HG03521 (cell line): Measurements from ENCODE around the gene SLC35E3.
"Not testable (repeated sequence)": the region's sequence is repeated elsewhere in the genome, so short reads cannot be mapped to it uniquely, and the experiment has no call there.

ENCODE experiments used
- ATAC-seq: cut with Tn5 transposase; IDR thresholded peaks from one replicate; pipeline ENCODE4 v1.9.1; 2021; ENCODE audit warnings: mild to moderate bottlenecking, moderate library complexity; ENCODE audit not compliant: unreplicated experiment

SLC35E3 gene

GRCh38 chr12:68793975-68794652 lies 48.1 kb downstream of the SLC35E3 start:
- no peak for ATAC-seq

- ATAC-seq = no peak
These were observed 48.8 kb downstream of the SLC35E3 start for GRCh38 chr12:68794653-68795251.

GRCh38 chr12:68796399-68796798 lies 50.4 kb downstream of the SLC35E3 start:
- ATAC-seq = no peak

GRCh38 chr12:68798882-68799234 lies 52.9 kb downstream of the SLC35E3 start:
- no peak for ATAC-seq

GRCh38 chr12:68800294-68800693 lies 54.3 kb downstream of the SLC35E3 start:
- ATAC-seq = no peak

GRCh38 chr12:68801124-68801523 lies 55.1 kb downstream of the SLC35E3 start:
- not testable (repeated sequence) for ATAC-seq

- ATAC-seq = not testable (repeated sequence)
These were observed 56.4 kb downstream of the SLC35E3 start for GRCh38 chr12:68802372-68802745.

GRCh38 chr12:68802911-68803651 lies 57.1 kb downstream of the SLC35E3 start:
- not testable (repeated sequence) for ATAC-seq

- no peak for ATAC-seq
These were observed 58.1 kb downstream of the SLC35E3 start for GRCh38 chr12:68803948-68804656.

- no peak for ATAC-seq
These were observed 58.9 kb downstream of the SLC35E3 start for GRCh38 chr12:68804657-68805591.

- ATAC-seq = no peak
These were observed 59.7 kb downstream of the SLC35E3 start for GRCh38 chr12:68805592-68806120.

- no peak for ATAC-seq
These were observed 60.7 kb downstream of the SLC35E3 start for GRCh38 chr12:68806488-68807237.

GRCh38 chr12:68807274-68807575 lies 61.2 kb downstream of the SLC35E3 start:
- ATAC-seq = not testable (repeated sequence)

GRCh38 chr12:68807576-68808387 lies 61.8 kb downstream of the SLC35E3 start, which contains the start of gene MDM2:
TSS of gene MDM2 (plus strand) at chr12:68808177. CDS start at chr12:68808478, 301 bp downstream.
- peak; percentile 73 for ATAC-seq

- ATAC-seq = peak; percentile 39
These were observed 62.6 kb downstream of the SLC35E3 start for GRCh38 chr12:68808388-68809189.

GRCh38 chr12:68809190-68810026 lies 63.4 kb downstream of the SLC35E3 start:
- no peak for ATAC-seq

- not testable (repeated sequence) for ATAC-seq
These were observed 64.0 kb downstream of the SLC35E3 start for GRCh38 chr12:68810027-68810389.
